Measurements from ENCODE around the gene SLC5A9. TPM values are rescaled to one million over a fixed set of nuclear protein-coding genes. Genes with fewer than 3 reads are reported as not detected.

The SLC5A9 gene
- total and polyA plus RNA-seq, 8 donors, result 0.28 to 1.8 (median 0.92) TPM; not detected in 3

- WGBS, 5 donors, result 55 to 68% (median 64%) methylated on average over 5 of the region's 5 CpGs
- H3K27me3 ChIP-seq, result peaks cover 0 to 3% (median 0%) of the 10 kb centered on the region in 3 donors
- H3K9me3 ChIP-seq, result no peaks in the 10 kb centered on the region
- H3K36me3 ChIP-seq, result no peaks in the 10 kb centered on the region
- TF ChIP-seq EP300 (IDR thresholded peaks at IDR 0.05), result no peak
- TF ChIP-seq POLR2AphosphoS5 (IDR thresholded peaks at IDR 0.05), result no peak
- no peak for TF ChIP-seq CTCF (IDR thresholded peaks at IDR 0.05)
- TF ChIP-seq POLR2A (IDR thresholded peaks at IDR 0.05), result no peak
- intact Hi-C loops (cut with DNase I; ENCODE audit: low total_unique reads), result no loop called here
- H3K27ac ChIP-seq, result peak overlapping the region in 1 of 5 donors; percentile 41
- no peak overlapping the region for H3K4me3 ChIP-seq
- peak in 1 of 2 donors; percentile 24 for DNase-seq
- H3K4me1 ChIP-seq, result peaks cover 0 to 18% (median 0%) of the 10 kb centered on the region in 4 donors
Measured at GRCh38 chr1:48228156-48228555, 5.6 kb downstream of the SLC5A9 start.

- DNase-seq, result no peak
- Histone ChIP-seq H3K4me1 (peaks cover 0 to 14% (median 0%) of the 10 kb centered on the region in 4 donors), H3K4me3 (no peak overlapping the region), H3K27ac (no peak overlapping the region), H3K9me3 (no peaks in the 10 kb centered on the region), H3K36me3 (no peaks in the 10 kb centered on the region), H3K27me3 (peaks cover 0 to 3% (median 0%) of the 10 kb centered on the region in 3 donors)
- intact Hi-C loops (cut with DNase I; ENCODE audit: low total_unique reads), result no loop called here
- WGBS, 5 donors, result 83 to 92% (median 87%) methylated on average over 6 of the region's 6 CpGs
- no peak for TF ChIP-seq POLR2A (IDR thresholded peaks at IDR 0.05)
- TF ChIP-seq CTCF (IDR thresholded peaks at IDR 0.05), result no peak
- no peak for TF ChIP-seq POLR2AphosphoS5 (IDR thresholded peaks at IDR 0.05)
- no peak for TF ChIP-seq EP300 (IDR thresholded peaks at IDR 0.05)
Measured at GRCh38 chr1:48229317-48229716, 6.8 kb downstream of the SLC5A9 start.

GRCh38 chr1:48230236-48230635, 7.7 kb downstream of the SLC5A9 start:
- H3K4me1 ChIP-seq, result peaks cover 0 to 14% (median 0%) of the 10 kb centered on the region in 4 donors
- intact Hi-C loops (cut with DNase I; ENCODE audit: low total_unique reads), result no loop called here
- no peaks in the 10 kb centered on the region for H3K36me3 ChIP-seq
- no peaks in the 10 kb centered on the region for H3K9me3 ChIP-seq
- no peak overlapping the region for H3K4me3 ChIP-seq
- 67 to 83% (median 72%) methylated on average over 4 of the region's 4 CpGs for WGBS, 5 donors
- no peak for TF ChIP-seq POLR2A (IDR thresholded peaks at IDR 0.05)
- TF ChIP-seq EP300 (IDR thresholded peaks at IDR 0.05), result no peak
- TF ChIP-seq CTCF (IDR thresholded peaks at IDR 0.05), result no peak
- no peak for TF ChIP-seq POLR2AphosphoS5 (IDR thresholded peaks at IDR 0.05)
- H3K27me3 ChIP-seq, result no peaks in the 10 kb centered on the region
- no peak overlapping the region for H3K27ac ChIP-seq
- DNase-seq, result no peak

GRCh38 chr1:48232722-48233121, 10.2 kb downstream of the SLC5A9 start:
- 75 to 100% (median 91%) methylated on average over 1 of the region's 1 CpG for WGBS, 5 donors
- TF ChIP-seq EP300 (IDR thresholded peaks at IDR 0.05), result no peak
- TF ChIP-seq POLR2A (IDR thresholded peaks at IDR 0.05), result no peak
- no peak for TF ChIP-seq POLR2AphosphoS5 (IDR thresholded peaks at IDR 0.05)
- no peak for TF ChIP-seq CTCF (IDR thresholded peaks at IDR 0.05)
- no peak for DNase-seq
- intact Hi-C loops (cut with DNase I; ENCODE audit: low total_unique reads), result no loop called here
- peaks cover 0 to 9% (median 0%) of the 10 kb centered on the region in 4 donors for H3K4me1 ChIP-seq
- H3K36me3 ChIP-seq, result no peaks in the 10 kb centered on the region
- H3K9me3 ChIP-seq, result no peaks in the 10 kb centered on the region
- no peak overlapping the region for H3K27ac ChIP-seq
- H3K4me3 ChIP-seq, result no peak overlapping the region
- no peaks in the 10 kb centered on the region for H3K27me3 ChIP-seq
